Measurements from ENCODE around the gene PCK1. TPM values are rescaled to one million over a fixed set of nuclear protein-coding genes. Genes with fewer than 3 reads are reported as not detected.

PCK1 gene
- polyA plus RNA-seq, 1 experiment, result not detected

GRCh38 chr20:57517904-57518303 is 43.0 kb upstream of the PCK1 start:
- no peaks in the 10 kb centered on the region for H3K9me3 ChIP-seq (ENCODE audit: control insufficient read depth, insufficient read depth, low read length)
- H3K27ac ChIP-seq (ENCODE audit: low read depth, low read length), result no peak overlapping the region
- POLR2A ChIA-PET, result no interaction called here
- H3K4me3 ChIP-seq (ENCODE audit: low read depth, low read length), result no peak overlapping the region
- CTCF ChIA-PET, result interaction anchor here (6.6 kb wide), 1 partner anchor 78 kb away, joined by 114 read pairs; no protein-coding TSS in a partner anchor
- H3K27me3 ChIP-seq (ENCODE audit: control insufficient read depth, insufficient read depth, low read length), result peaks cover 6% of the 10 kb centered on the region
- TF ChIP-seq, protein P1, sequence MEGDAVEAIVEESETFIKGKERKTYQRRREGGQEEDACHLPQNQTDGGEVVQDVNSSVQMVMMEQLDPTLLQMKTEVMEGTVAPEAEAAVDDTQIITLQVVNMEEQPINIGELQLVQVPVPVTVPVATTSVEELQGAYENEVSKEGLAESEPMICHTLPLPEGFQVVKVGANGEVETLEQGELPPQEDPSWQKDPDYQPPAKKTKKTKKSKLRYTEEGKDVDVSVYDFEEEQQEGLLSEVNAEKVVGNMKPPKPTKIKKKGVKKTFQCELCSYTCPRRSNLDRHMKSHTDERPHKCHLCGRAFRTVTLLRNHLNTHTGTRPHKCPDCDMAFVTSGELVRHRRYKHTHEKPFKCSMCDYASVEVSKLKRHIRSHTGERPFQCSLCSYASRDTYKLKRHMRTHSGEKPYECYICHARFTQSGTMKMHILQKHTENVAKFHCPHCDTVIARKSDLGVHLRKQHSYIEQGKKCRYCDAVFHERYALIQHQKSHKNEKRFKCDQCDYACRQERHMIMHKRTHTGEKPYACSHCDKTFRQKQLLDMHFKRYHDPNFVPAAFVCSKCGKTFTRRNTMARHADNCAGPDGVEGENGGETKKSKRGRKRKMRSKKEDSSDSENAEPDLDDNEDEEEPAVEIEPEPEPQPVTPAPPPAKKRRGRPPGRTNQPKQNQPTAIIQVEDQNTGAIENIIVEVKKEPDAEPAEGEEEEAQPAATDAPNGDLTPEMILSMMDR (IDR thresholded peaks at IDR 0.05; ENCODE audit: low read depth, low read length), result no peak
- no peak for DNase-seq (ENCODE audit: low read depth, low spot score)

DNA sequence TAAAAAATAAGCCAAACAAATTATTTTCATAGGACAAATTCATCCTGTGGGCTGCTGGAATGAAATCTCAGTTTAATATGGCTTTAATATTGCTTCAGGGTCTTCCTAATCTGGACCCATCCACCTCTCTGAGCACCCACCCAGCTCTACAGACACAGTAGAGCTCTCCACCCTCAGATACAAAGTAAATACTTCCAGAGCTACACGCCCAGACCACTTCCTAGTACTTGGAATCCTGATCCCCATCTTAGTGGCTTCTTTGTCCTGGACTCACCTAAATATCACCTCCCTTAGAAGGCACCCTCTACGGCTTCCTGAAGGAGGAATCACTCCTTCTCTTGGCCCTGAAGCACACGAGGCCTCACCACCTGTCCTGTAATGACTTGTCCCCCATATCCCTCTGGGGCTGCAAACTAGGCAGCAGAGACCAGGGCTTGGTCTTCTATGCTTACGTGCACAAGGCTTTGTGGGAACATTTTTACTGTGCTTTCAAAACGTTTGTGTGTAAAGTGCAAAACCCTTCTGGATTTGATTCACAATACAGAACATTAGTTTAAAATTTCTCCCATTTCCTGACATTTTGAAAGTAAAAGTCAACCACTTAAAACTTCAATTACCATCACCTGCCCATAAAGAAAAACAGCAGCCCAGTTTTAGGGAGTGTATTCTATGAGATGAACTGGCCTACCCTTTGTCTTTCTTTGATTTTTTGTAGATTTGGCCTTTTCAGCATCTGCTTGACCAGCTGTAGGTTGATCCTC is 38.4 kb upstream of the PCK1 start:
- POLR2A ChIA-PET, result no interaction called here
- no peak for DNase-seq (ENCODE audit: low read depth, low spot score)
- peaks cover 6% of the 10 kb centered on the region for H3K27me3 ChIP-seq (ENCODE audit: control insufficient read depth, insufficient read depth, low read length)
- no peak overlapping the region for H3K4me3 ChIP-seq (ENCODE audit: low read depth, low read length)
- H3K9me3 ChIP-seq (ENCODE audit: control insufficient read depth, insufficient read depth, low read length), result no peaks in the 10 kb centered on the region
- H3K27ac ChIP-seq (ENCODE audit: low read depth, low read length), result no peak overlapping the region
- TF ChIP-seq, protein P1 (IDR thresholded peaks at IDR 0.05; ENCODE audit: low read depth, low read length), result no peak
- CTCF ChIA-PET, result interaction anchor here (0.9 to 2.6 kb wide), 4 partner anchors 14 to 73 kb away, joined by 3 to 15 read pairs (median 3); no protein-coding TSS in a partner anchor

DNA sequence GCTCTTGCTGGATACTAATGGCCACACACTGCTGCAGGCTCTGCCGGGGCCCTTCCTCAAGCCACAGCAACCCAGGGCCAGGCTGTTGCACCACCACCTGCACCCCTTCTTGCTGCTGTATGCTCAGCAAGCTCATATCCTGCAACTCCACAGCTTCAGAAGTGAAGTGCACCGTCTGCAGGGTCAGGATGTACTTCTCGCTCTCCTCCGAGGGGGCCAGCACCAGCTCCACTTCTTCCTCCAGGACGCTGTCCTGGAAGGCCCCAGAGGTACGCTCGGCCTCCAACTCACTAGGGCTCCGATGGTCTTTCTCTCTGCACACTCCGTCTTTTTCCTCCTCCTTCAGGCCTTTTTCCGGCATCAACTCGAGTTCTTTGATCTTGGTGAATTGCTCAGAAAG is 37.1 kb upstream of the PCK1 start:
- no peak for DNase-seq (ENCODE audit: low read depth, low spot score)
- CTCF ChIA-PET, result interaction anchor here (0.9 kb wide), 1 partner anchor 71 kb away, joined by 3 read pairs; no protein-coding TSS in a partner anchor

DNA sequence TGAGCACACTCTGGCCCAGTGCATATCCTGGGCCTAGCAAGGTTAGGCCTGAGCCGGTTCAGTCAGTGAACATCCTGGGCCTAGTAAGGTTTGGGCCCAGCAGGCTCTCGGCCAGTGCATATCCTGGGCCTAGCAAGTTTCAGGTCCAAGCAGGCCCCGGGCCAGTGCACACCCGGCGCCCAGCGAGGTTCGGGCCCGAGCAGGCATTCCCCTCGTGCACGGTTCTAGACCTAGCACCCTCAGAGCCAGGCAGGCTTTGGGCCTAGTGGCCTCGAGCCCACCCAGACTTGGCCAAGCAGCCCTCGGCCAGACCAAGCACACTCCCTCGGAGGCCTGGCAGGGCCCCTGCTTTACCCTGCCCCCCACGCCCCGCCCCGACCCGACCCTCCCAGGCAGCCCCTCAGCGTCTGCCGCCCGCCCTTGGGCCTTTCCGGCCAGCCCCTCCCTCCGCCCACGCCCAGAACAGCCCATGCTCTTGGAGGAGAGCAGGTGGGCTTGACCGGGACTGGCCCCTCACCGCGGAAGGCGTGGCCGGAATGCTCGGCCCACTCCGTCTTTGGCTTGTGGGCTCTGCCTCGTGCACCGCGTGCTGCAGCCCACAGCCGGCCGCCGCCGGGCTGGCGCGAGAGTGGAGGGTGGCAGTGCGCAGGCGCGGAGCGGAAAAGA is 36.3 kb upstream of the PCK1 start, which contains the start of gene CTCFL:
CTCFL (minus strand) TSS at position 630 of the 666 bp plus-strand sequence. CDS start 935 bp downstream, outside the sequence.
- no peaks in the 10 kb centered on the region for H3K9me3 ChIP-seq (ENCODE audit: control insufficient read depth, insufficient read depth, low read length)
- H3K27me3 ChIP-seq (ENCODE audit: control insufficient read depth, insufficient read depth, low read length), result peaks cover 6% of the 10 kb centered on the region
- DNase-seq (ENCODE audit: low read depth, low spot score), result no peak
- POLR2A ChIA-PET, result no interaction called here
- no peak within 1 kb of the TSS for H3K27ac ChIP-seq (ENCODE audit: low read depth, low read length)
- CTCF ChIA-PET, result no interaction called here
- TF ChIP-seq, protein P1 (IDR thresholded peaks at IDR 0.05; ENCODE audit: low read depth, low read length), result no peak
- H3K4me3 ChIP-seq (ENCODE audit: low read depth, low read length), result no peak within 1 kb of the TSS

More for the DNA sequence above, 37.1 kb upstream of the PCK1 start:
- H3K27me3 ChIP-seq (ENCODE audit: control insufficient read depth, insufficient read depth, low read length), result peaks cover 6% of the 10 kb centered on the region
- TF ChIP-seq, protein P1 (IDR thresholded peaks at IDR 0.05; ENCODE audit: low read depth, low read length), result no peak
- POLR2A ChIA-PET, result no interaction called here
- H3K9me3 ChIP-seq (ENCODE audit: control insufficient read depth, insufficient read depth, low read length), result no peaks in the 10 kb centered on the region
- H3K27ac ChIP-seq (ENCODE audit: low read depth, low read length), result no peak overlapping the region
- no peak overlapping the region for H3K4me3 ChIP-seq (ENCODE audit: low read depth, low read length)
